H1 (cell line): Measurements from ENCODE around the gene B3GALT6.

Experiments
- CBX8 ChIP-seq: fragments of 300-800, 300-1000 bp; sonication (generic); IDR thresholded peaks from 2 replicates; pipeline ENCODE4 v1.7.1; 2016; ENCODE audit warnings: low read depth, low read length, borderline replicate concordance
- CHD1 ChIP-seq: IDR thresholded peaks from 2 replicates; pipeline ENCODE4 v1.6.1; 2012; ENCODE audit warnings: low read depth, low read length, improper control_type of control experiment
- CTCF ChIP-seq, 3 experiments: IDR thresholded peaks; 1 replicate in 2 of 3; 2 replicates in 1 of 3; pipeline versions ENCODE4 v1.5.1 to v1.6.1; 2011; ENCODE audit warnings: low read length in 3 of 3, mild to moderate bottlenecking in 3 of 3, inconsistent platforms in 2 of 3, low read depth in 1 of 3, moderate library complexity in 1 of 3; ENCODE audit not compliant: insufficient read depth in 1 of 3; ENCODE audit errors: control extremely low read depth in 1 of 3
- EP300 ChIP-seq, 2 experiments: IDR thresholded peaks; 1 replicate in 1 of 2; 2 replicates in 1 of 2; pipeline ENCODE4 v1.6.1; 2011 to 2012; ENCODE audit warnings: low read depth in 2 of 2, low read length in 2 of 2, mild to moderate bottlenecking in 2 of 2, borderline replicate concordance in 1 of 2, inconsistent platforms in 1 of 2, moderate library complexity in 1 of 2
- HDAC2 ChIP-seq, 2 experiments: fragments of 300-600 bp in 1 of 2; sonication (generic) in 1 of 2; IDR thresholded peaks; 2 replicates each; pipeline ENCODE4 v1.6.1; 2011 to 2012; ENCODE audit warnings: low read depth in 2 of 2, low read length in 2 of 2, mild to moderate bottlenecking in 2 of 2, moderate library complexity in 2 of 2, borderline replicate concordance in 1 of 2, inconsistent platforms in 1 of 2
- JUND ChIP-seq: IDR thresholded peaks from 2 replicates; pipeline ENCODE4 v1.6.1; 2011; ENCODE audit warnings: mild to moderate bottlenecking, improper control_type of control experiment, low read length
- NANOG ChIP-seq: IDR thresholded peaks from 2 replicates; pipeline ENCODE4 v1.6.1; 2011; ENCODE audit warnings: low read length, low read depth, mild to moderate bottlenecking, inconsistent platforms; ENCODE audit not compliant: insufficient read depth, poor library complexity, severe bottlenecking
- POLR2A ChIP-seq, 2 experiments: IDR thresholded peaks; 1 replicate in 1 of 2; 2 replicates in 1 of 2; pipeline ENCODE4 v1.6.1; 2011; ENCODE audit warnings: low read depth in 2 of 2, low read length in 2 of 2, mild to moderate bottlenecking in 2 of 2; ENCODE audit errors: control extremely low read depth in 1 of 2
- POLR2AphosphoS5 ChIP-seq: IDR thresholded peaks from 2 replicates; pipeline ENCODE4 v1.6.1; 2011; ENCODE audit warnings: low read depth, low read length
- RXRA ChIP-seq: IDR thresholded peaks from 2 replicates; pipeline ENCODE4 v1.6.1; 2011; ENCODE audit warnings: low read depth, mild to moderate bottlenecking, low read length, moderate library complexity; ENCODE audit not compliant: insufficient read depth
- SIN3A ChIP-seq, 2 experiments: IDR thresholded peaks in 1 of 2; conservative IDR thresholded peaks in 1 of 2; 2 replicates each; pipeline ENCODE4 v1.6.1; 2011 to 2012; ENCODE audit warnings: low read length in 2 of 2, improper control_type of control experiment in 1 of 2, low read depth in 1 of 2, mild to moderate bottlenecking in 1 of 2
- SIX5 ChIP-seq: IDR thresholded peaks from 2 replicates; pipeline ENCODE4 v1.6.1; 2011; ENCODE audit warnings: mild to moderate bottlenecking, low read depth, low read length
- SP2 ChIP-seq: IDR thresholded peaks from 2 replicates; pipeline ENCODE4 v1.6.1; 2012; ENCODE audit warnings: mild to moderate bottlenecking, low read length, inconsistent platforms

- no peak for TF ChIP-seq POLR2A (IDR thresholded peaks at IDR 0.05; ENCODE audit: control extremely low read depth in 1 of 2, low read depth in 2 of 2, low read length in 2 of 2)
- TF ChIP-seq POLR2AphosphoS5: no peak
- no peak for TF ChIP-seq SIX5
- TF ChIP-seq SP2: no peak
- no peak for TF ChIP-seq EP300 (IDR thresholded peaks at IDR 0.05; ENCODE audit: borderline replicate concordance in 1 of 2, low read depth in 2 of 2, low read length in 2 of 2)
- TF ChIP-seq HDAC2 (IDR thresholded peaks at IDR 0.05; ENCODE audit: borderline replicate concordance in 1 of 2, low read depth in 2 of 2, low read length in 2 of 2): no peak
- TF ChIP-seq SIN3A (conservative IDR thresholded peaks at IDR 0.05 in 1 of 2, IDR thresholded peaks at IDR 0.05 in 1 of 2; ENCODE audit: low read depth in 1 of 2, low read length in 2 of 2): no peak
- TF ChIP-seq CTCF (IDR thresholded peaks at IDR 0.05; ENCODE audit: control extremely low read depth in 1 of 3, insufficient read depth in 1 of 3, low read depth in 1 of 3, low read length in 3 of 3): no peak
- TF ChIP-seq CBX8: no peak
- no peak for TF ChIP-seq JUND
- no peak for TF ChIP-seq NANOG
- no peak for TF ChIP-seq RXRA
- TF ChIP-seq CHD1: no peak
These were observed 27.6 kb upstream of the B3GALT6 start for GRCh38 chr1:1204425-1204920.
